BE2C (cell line): ENCODE data around the gene DPYD.

Experiments
- DNase-seq: peaks from one replicate; pipeline ENCODE4 v3.0.0-alpha.2; 2020
- H3K27me3 ChIP-seq: fragments of 250-450 bp; sonication (Bioruptor Pico); 2 replicates; pipeline ENCODE4 v1.5.1; 2020; ENCODE audit warnings: mild to moderate bottlenecking
- H3K36me3 ChIP-seq: fragments of 250-450 bp; sonication (Bioruptor Pico); 2 replicates; pipeline ENCODE4 v1.5.1; 2020; ENCODE audit warnings: mild to moderate bottlenecking
- H3K4me1 ChIP-seq: fragments of 250-450 bp; sonication (Bioruptor Pico); 2 replicates; pipeline ENCODE4 v1.5.1; 2020
- H3K4me3 ChIP-seq: 2 replicates; pipeline ENCODE4 v1.5.1; 2011; ENCODE audit warnings: low read depth, low read length
- H3K9me3 ChIP-seq: fragments of 250-450 bp; sonication (Bioruptor Pico); 2 replicates; pipeline ENCODE4 v1.5.1; 2020
- TF ChIP-seq, protein P1 (sequence below): IDR thresholded peaks from 2 replicates; pipeline ENCODE4 v1.5.1; 2012; ENCODE audit warnings: mild to moderate bottlenecking, low read depth, low read length

DPYD gene

GRCh38 chr1:97508653-97509218, 412.1 kb downstream of the DPYD start:
- DNase-seq, result no peak
- TF ChIP-seq, protein P1, sequence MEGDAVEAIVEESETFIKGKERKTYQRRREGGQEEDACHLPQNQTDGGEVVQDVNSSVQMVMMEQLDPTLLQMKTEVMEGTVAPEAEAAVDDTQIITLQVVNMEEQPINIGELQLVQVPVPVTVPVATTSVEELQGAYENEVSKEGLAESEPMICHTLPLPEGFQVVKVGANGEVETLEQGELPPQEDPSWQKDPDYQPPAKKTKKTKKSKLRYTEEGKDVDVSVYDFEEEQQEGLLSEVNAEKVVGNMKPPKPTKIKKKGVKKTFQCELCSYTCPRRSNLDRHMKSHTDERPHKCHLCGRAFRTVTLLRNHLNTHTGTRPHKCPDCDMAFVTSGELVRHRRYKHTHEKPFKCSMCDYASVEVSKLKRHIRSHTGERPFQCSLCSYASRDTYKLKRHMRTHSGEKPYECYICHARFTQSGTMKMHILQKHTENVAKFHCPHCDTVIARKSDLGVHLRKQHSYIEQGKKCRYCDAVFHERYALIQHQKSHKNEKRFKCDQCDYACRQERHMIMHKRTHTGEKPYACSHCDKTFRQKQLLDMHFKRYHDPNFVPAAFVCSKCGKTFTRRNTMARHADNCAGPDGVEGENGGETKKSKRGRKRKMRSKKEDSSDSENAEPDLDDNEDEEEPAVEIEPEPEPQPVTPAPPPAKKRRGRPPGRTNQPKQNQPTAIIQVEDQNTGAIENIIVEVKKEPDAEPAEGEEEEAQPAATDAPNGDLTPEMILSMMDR, result no peak
- Histone ChIP-seq H3K4me3 (no peak overlapping the region), H3K27me3 (no peaks in the 10 kb centered on the region), H3K9me3 (no peaks in the 10 kb centered on the region), H3K4me1 (peaks cover 12% of the 10 kb centered on the region), H3K36me3 (no peaks in the 10 kb centered on the region; the same call in 1 of the 2 replicates)

DNA sequence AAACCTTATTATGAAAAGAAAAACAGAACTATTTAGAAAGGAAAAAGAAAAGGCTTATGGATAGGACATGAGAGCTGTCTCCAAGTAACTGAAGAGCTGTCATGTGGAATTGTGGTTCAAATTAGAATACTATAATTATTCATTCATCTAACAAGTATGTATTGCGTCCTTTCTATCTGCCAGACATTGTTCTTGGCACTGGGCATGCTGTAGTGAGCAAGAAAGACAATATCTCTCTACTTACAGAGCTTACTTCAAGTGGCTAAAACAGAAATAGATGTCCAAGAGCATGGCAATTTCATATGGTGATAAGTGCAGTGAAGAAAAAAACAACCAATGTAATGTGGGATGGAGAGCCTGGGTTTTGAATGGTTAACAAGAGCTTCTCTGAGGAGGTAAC, 413.0 kb downstream of the DPYD start:
- Histone ChIP-seq H3K27me3 (no peaks in the 10 kb centered on the region), H3K36me3 (no peaks in the 10 kb centered on the region; the same call in 1 of the 2 replicates), H3K4me3 (no peak overlapping the region), H3K4me1 (peaks cover 12% of the 10 kb centered on the region), H3K9me3 (no peaks in the 10 kb centered on the region)
- no peak for DNase-seq
- TF ChIP-seq, protein P1, result no peak

DNA sequence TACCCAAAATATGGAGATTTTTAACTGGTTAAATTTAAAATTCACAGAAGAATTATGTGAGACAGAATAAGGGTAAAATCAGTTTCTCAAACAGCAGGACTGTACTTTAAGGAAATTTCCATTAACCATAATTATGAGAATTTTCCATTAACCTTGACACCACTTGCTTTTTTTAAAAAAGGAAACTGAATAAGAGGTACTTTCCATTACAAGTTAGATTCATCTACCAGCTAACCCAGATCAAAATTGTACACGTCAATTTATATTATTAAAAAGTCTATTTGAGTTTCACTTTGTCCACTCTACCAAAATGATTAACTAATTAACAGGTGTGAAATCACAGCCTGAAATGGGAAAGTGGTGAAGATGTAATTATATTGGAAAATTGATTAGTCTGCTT, 414.5 kb downstream of the DPYD start:
- Histone ChIP-seq H3K36me3 (no peaks in the 10 kb centered on the region; the same call in 1 of the 2 replicates), H3K27me3 (no peaks in the 10 kb centered on the region), H3K9me3 (no peaks in the 10 kb centered on the region), H3K4me1 (peaks cover 6% of the 10 kb centered on the region), H3K4me3 (no peak overlapping the region)
- no peak for DNase-seq
- TF ChIP-seq, protein P1, result no peak

- DNase-seq, result no peak
- Histone ChIP-seq H3K4me1 (peaks cover 7% of the 10 kb centered on the region), H3K36me3 (no peaks in the 10 kb centered on the region; the same call in 1 of the 2 replicates), H3K27me3 (no peaks in the 10 kb centered on the region), H3K4me3 (no peak overlapping the region), H3K9me3 (no peaks in the 10 kb centered on the region)
- TF ChIP-seq, protein P1, result no peak
These were observed 415.0 kb downstream of the DPYD start for GRCh38 chr1:97505816-97506215.

DNA sequence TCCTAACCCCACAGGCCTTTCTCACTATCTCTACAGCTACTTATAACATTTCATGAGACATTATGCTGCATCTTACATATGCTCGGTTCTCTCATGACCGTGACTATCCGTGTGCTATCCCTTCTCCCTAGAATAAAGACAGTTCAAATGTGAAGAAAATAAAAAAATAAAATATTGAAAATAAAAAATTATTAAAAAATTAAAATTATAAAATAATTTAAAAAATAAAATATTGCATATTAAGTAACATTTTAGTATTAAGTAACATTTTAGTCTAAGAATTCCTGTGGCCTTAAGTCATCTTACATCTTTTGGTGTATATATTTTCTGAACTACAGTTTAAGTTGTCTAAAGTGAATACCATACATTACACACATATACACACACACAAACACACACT, 415.5 kb downstream of the DPYD start:
- H3K27me3 ChIP-seq, result no peaks in the 10 kb centered on the region
- TF ChIP-seq, protein P1, result no peak
- H3K4me1 ChIP-seq, result peaks cover 9% of the 10 kb centered on the region
- no peaks in the 10 kb centered on the region for H3K9me3 ChIP-seq
- DNase-seq, result no peak
- H3K4me3 ChIP-seq, result no peak overlapping the region
- H3K36me3 ChIP-seq, result no peaks in the 10 kb centered on the region; the same call in 1 of the 2 replicates

DNA sequence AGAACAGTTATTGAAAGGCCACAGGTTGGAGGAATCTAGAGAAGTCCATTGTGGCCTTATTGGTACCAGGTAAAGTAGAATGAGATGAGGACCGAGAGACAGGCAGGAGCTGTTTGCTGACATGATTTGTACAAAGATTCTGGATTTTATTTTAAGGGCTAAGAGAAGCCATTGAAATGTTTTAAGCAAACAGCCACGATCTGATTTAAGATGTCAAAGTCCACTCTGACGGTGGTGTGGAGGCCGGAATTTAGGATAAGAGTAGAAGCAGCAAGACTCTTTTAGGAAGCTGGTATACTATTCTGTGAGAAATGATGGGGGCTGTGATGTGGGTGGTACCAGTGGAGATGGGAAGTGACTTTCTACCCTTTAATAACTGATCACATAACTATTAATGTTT, 418.5 kb downstream of the DPYD start:
- TF ChIP-seq, protein P1, result no peak
- Histone ChIP-seq H3K4me3 (no peak overlapping the region), H3K4me1 (peaks cover 10% of the 10 kb centered on the region; the same call in 1 of the 2 replicates), H3K9me3 (no peaks in the 10 kb centered on the region), H3K36me3 (no peaks in the 10 kb centered on the region), H3K27me3 (no peaks in the 10 kb centered on the region)
- DNase-seq, result no peak
